Measurements from ENCODE around the gene EIF5. TPM values are rescaled to one million over a fixed set of nuclear protein-coding genes. Genes with fewer than 3 reads are reported as not detected.
A peak's percentile ranks its signal among the peaks of the same experiment; 100 is the strongest.

Gene EIF5
- 238 TPM for total RNA-seq (2021; ENCODE audit: unreplicated experiment)
- polyA plus RNA-seq (2012; ENCODE audit: insufficient read length): 91.2 TPM
- Bru-seq, nascent RNA: percentile 99 among the genes with signal in this experiment
- BruChase-seq, experiment 1, labeled RNA remaining after a 2-hour chase: percentile 99 among the genes with signal in this experiment
- percentile 99 among the genes with signal in this experiment for BruChase-seq, experiment 2, labeled RNA remaining after a 6-hour chase
- long read RNA-seq, full-length matches to known transcripts: 206 of 418 reads
- long read RNA-seq, partial matches to known transcripts: 158 of 418 reads
- long read RNA-seq, other reads (novel, unspliced or antisense): 54 of 418 reads

- Histone ChIP-seq H3K9me3 (ENCODE audit: control insufficient read depth, insufficient read depth, low read depth, low read length) (no peaks in the 10 kb centered on the region), H3K27ac (ENCODE audit: low read length) (peak within 1 kb of the TSS; percentile 87), H3K4me3 (ENCODE audit: low read depth in 2 of 2, low read length in 2 of 2) (peak within 1 kb of the TSS; percentile 79 to 91), H3K36me3 (ENCODE audit: control insufficient read depth, insufficient read depth, low read length) (peaks cover 38% of the 10 kb centered on the region), H3K27me3 (ENCODE audit: control insufficient read depth, insufficient read depth, low read length) (no peaks in the 10 kb centered on the region), H3K4me1 (ENCODE audit: control insufficient read depth, insufficient read depth, low read length) (peaks cover 22% of the 10 kb centered on the region)
- DNase-seq (ENCODE audit: low read depth, low spot score) (peak; percentile 81), ATAC-seq (peak; percentile 94)
- no TSS peak for BruUV-seq (replicated peaks)
- TF ChIP-seq REST (IDR thresholded peaks at IDR 0.05; ENCODE audit: insufficient read depth in 1 of 2, low read depth in 2 of 2, low read length in 1 of 2) (0 out of 4 replicates have a peak, but pooled peaks of 1 of the 2 experiments have one; percentile 24), CTCF (IDR thresholded peaks at IDR 0.05) (no peak), TCF7L2 (IDR thresholded peaks at IDR 0.05; ENCODE audit: low read depth, low read length) (peak; percentile 68; the same call in 1 of the 2 replicates), POLR2AphosphoS5 (IDR thresholded peaks at IDR 0.05; ENCODE audit: low read depth, low read length) (peak; percentile 92), SIN3A (IDR thresholded peaks at IDR 0.05; ENCODE audit: borderline replicate concordance, insufficient read depth, low read depth, low read length) (peak; percentile 47; the same call in 1 of the 2 replicates)
- CTCF ChIA-PET: no interaction called here
- in situ Hi-C loops (cut with HindIII; ENCODE audit: low pct_unique_long_range_greater_than_20kb, low sequenced_read_pairs): no loop called here
- POLR2A ChIA-PET: interaction anchor here (0.6 kb wide), 2 partner anchors 33 to 38 kb away, joined by 3 to 9 read pairs; no protein-coding TSS in a partner anchor
- intact Hi-C loops (cut with micrococcal nuclease; ENCODE audit: unreplicated experiment): no loop called here
Observed at GRCh38 chr14:103333754-103334643, at the start of gene EIF5. TSS of gene EIF5 (plus strand) at chr14:103334237. CDS start at chr14:103335861, 1,624 bp downstream.

GRCh38 chr14:103284574-103285467, 49.2 kb upstream of the EIF5 start:
- no peaks in the 10 kb centered on the region for H3K27me3 ChIP-seq (ENCODE audit: control insufficient read depth, insufficient read depth, low read length)
- ChIA-PET POLR2A (interaction anchor here (0.6 kb wide), 1 partner anchor 180 kb away, joined by 5 read pairs; no protein-coding TSS in a partner anchor), CTCF (no interaction called here)
- no peak overlapping the region for H3K4me3 ChIP-seq (ENCODE audit: low read depth in 2 of 2, low read length in 2 of 2)
- no peaks in the 10 kb centered on the region for H3K36me3 ChIP-seq (ENCODE audit: control insufficient read depth, insufficient read depth, low read length)
- H3K27ac ChIP-seq (ENCODE audit: low read length): no peak overlapping the region
- no peak for ATAC-seq
- no peaks in the 10 kb centered on the region for H3K4me1 ChIP-seq (ENCODE audit: control insufficient read depth, insufficient read depth, low read length)
- no peak for DNase-seq (ENCODE audit: low read depth, low spot score)
- intact Hi-C loops (cut with micrococcal nuclease; ENCODE audit: unreplicated experiment) (loop anchor here (5.0 kb wide), 1 partner anchor 143 kb away; no protein-coding TSS in a partner anchor), in situ Hi-C loops (cut with HindIII; ENCODE audit: low pct_unique_long_range_greater_than_20kb, low sequenced_read_pairs) (no loop called here)
- no TSS peak for BruUV-seq (replicated peaks)
- no peaks in the 10 kb centered on the region for H3K9me3 ChIP-seq (ENCODE audit: control insufficient read depth, insufficient read depth, low read depth, low read length)
- TF ChIP-seq SIN3A (IDR thresholded peaks at IDR 0.05; ENCODE audit: borderline replicate concordance, insufficient read depth, low read depth, low read length) (no peak), REST (IDR thresholded peaks at IDR 0.05; ENCODE audit: insufficient read depth in 1 of 2, low read depth in 2 of 2, low read length in 1 of 2) (no peak), CTCF (IDR thresholded peaks at IDR 0.05) (no peak), POLR2AphosphoS5 (IDR thresholded peaks at IDR 0.05; ENCODE audit: low read depth, low read length) (no peak), TCF7L2 (IDR thresholded peaks at IDR 0.05; ENCODE audit: low read depth, low read length) (no peak)
